ENCODE measurements around the gene OR8D2. TPM values are rescaled to one million over a fixed set of nuclear protein-coding genes. Genes with fewer than 3 reads are reported as not detected.

Gene OR8D2
- total RNA-seq, 4 donors from 2014 or later: not detected

DNA sequence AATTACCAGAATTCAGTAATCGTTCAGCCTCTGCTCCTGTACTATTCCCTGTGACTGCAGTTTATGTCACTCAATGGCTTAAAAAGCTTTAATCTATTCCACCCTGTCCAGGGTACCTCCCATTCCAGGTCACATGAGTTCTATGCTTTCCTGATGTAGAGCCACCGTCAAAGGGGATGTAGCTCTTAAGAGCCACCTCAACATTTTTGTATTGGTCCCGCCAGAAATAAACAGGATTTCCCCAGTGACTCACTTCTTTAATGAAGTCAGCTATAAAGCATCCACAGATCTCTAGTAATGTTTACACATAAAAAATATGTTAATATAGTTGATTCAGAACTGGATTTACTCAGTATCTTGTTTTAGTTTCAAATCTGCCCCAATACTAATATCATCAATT is 4.9 kb downstream of the OR8D2 start:
- no peak for DNase-seq
- intact Hi-C loops (cut with DNase I): no loop called here
- no peaks in the 10 kb centered on the region for H3K36me3 ChIP-seq
- no peaks in the 10 kb centered on the region for H3K27me3 ChIP-seq
- no peaks in the 10 kb centered on the region for H3K9me3 ChIP-seq
- 41 to 46% methylated on average over 3 of the region's 3 CpGs for WGBS, 2 donors
- H3K4me1 ChIP-seq: no peaks in the 10 kb centered on the region
- H3K27ac ChIP-seq: no peak overlapping the region
- no peak for TF ChIP-seq POLR2A (IDR thresholded peaks at IDR 0.05)
- TF ChIP-seq, protein P1, sequence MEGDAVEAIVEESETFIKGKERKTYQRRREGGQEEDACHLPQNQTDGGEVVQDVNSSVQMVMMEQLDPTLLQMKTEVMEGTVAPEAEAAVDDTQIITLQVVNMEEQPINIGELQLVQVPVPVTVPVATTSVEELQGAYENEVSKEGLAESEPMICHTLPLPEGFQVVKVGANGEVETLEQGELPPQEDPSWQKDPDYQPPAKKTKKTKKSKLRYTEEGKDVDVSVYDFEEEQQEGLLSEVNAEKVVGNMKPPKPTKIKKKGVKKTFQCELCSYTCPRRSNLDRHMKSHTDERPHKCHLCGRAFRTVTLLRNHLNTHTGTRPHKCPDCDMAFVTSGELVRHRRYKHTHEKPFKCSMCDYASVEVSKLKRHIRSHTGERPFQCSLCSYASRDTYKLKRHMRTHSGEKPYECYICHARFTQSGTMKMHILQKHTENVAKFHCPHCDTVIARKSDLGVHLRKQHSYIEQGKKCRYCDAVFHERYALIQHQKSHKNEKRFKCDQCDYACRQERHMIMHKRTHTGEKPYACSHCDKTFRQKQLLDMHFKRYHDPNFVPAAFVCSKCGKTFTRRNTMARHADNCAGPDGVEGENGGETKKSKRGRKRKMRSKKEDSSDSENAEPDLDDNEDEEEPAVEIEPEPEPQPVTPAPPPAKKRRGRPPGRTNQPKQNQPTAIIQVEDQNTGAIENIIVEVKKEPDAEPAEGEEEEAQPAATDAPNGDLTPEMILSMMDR (IDR thresholded peaks at IDR 0.05): no peak
- no peak overlapping the region for H3K4me3 ChIP-seq

DNA sequence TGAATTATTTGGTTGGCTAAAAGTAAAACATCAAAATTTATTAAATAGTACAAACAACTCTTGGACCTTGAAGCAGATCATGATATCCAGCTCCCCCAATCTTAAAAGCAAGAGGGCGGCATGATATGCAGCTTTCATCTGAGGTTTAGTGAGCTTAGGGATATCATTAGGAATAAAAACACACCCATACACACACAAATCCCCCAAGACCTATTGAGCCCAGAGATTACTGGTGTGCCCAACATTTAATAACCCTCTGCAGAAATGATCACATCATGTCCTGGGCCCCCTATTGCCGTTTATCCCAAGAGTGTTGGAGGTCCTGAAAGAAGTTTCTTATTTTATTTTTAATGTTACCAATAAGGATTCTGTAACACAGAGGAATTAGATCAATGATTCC is 6.1 kb downstream of the OR8D2 start, which contains the start of gene OR8D1:
Gene OR8D1, minus strand, starts transcription at position 101 of the 400 bp plus-strand sequence. CDS start 3,183 bp downstream, outside the sequence.
- 82 to 85% methylated on average over 2 of the region's 2 CpGs for whole genome bisulfite sequencing, 2 donors
- TF ChIP-seq, protein P1 (IDR thresholded peaks at IDR 0.05): no peak
- no peak for TF ChIP-seq POLR2A (IDR thresholded peaks at IDR 0.05)
- Histone ChIP-seq H3K27me3 (no peaks in the 10 kb centered on the region), H3K4me3 (no peak within 1 kb of the TSS), H3K36me3 (no peaks in the 10 kb centered on the region), H3K27ac (no peak within 1 kb of the TSS), H3K4me1 (no peaks in the 10 kb centered on the region), H3K9me3 (no peaks in the 10 kb centered on the region)
- intact Hi-C loops (cut with DNase I): no loop called here
- DNase-seq: no peak

DNA sequence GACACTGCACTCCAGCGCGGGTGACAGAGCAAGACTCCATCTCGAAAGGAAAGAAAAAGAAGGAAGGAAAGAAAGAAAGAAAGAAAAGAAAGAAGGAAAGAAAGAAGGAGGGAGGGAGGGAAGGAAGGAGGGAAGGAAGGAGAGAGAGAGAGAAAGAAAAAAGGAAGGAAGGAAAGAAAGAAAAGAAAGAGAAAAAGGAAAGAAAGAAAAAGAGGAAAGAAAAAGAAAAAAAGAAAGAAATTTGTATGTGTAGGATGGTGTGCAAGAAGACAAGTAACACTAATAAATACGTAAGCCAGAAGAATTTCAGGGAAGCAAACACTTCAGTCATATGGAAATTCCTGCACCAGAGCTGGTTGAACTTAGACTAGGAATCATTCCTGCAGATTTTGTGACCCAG is 6.9 kb downstream of the OR8D2 start:
- WGBS, 2 donors: 78 to 85% methylated on average over 4 of the region's 4 CpGs
- Histone ChIP-seq H3K4me3 (no peak overlapping the region), H3K36me3 (no peaks in the 10 kb centered on the region), H3K9me3 (no peaks in the 10 kb centered on the region), H3K4me1 (no peaks in the 10 kb centered on the region), H3K27ac (no peak overlapping the region), H3K27me3 (no peaks in the 10 kb centered on the region)
- TF ChIP-seq POLR2A (IDR thresholded peaks at IDR 0.05): no peak
- TF ChIP-seq, protein P1 (IDR thresholded peaks at IDR 0.05): no peak
- intact Hi-C loops (cut with DNase I): no loop called here
- no peak for DNase-seq

DNA sequence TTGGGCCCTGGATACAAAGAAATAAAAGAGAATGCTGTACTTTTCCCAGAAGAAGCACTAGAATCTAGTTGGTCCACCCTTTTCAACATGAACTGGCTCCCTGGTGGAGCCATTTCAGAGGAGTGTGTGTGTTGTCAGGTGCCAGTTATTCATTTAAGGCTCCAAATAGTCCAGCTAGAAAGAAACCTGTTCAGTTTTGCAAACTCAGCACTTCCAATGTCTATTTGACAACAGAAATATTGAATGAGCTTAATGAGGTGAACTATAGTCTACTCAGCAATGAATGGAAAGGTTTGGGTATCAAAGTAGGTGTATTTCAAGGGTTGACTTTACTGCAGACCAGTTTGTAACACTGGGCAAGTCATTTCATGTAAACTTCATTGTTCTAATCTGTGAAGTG is 8.3 kb downstream of the OR8D2 start:
- no peak overlapping the region for H3K4me3 ChIP-seq
- intact Hi-C loops (cut with DNase I): no loop called here
- H3K27me3 ChIP-seq: no peaks in the 10 kb centered on the region
- DNase-seq: no peak
- H3K9me3 ChIP-seq: no peaks in the 10 kb centered on the region
- no peak for TF ChIP-seq POLR2A (IDR thresholded peaks at IDR 0.05)
- TF ChIP-seq, protein P1 (IDR thresholded peaks at IDR 0.05): no peak
- H3K4me1 ChIP-seq: no peaks in the 10 kb centered on the region
- H3K27ac ChIP-seq: no peak overlapping the region
- H3K36me3 ChIP-seq: no peaks in the 10 kb centered on the region

DNA sequence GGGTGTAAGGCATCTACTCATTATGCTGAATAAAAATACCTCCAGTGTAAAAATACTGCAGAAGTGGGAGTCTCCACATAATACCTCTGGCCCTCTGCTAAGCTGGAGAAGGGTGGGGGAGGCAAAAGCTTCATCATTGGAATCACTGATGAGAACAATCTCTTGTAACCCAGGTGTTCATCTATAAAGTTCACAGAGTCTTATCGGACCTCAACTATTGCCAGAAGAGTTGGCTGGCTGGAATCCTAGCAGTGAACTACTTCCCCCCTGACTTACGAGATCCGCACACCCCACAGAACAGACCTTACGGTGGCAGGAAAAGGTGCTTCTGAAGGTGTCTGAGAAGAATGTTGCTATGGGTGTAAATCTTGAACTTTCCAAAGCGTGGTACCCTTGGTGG is 8.7 kb downstream of the OR8D2 start:
- intact Hi-C loops (cut with DNase I): no loop called here
- TF ChIP-seq POLR2A (IDR thresholded peaks at IDR 0.05): no peak
- TF ChIP-seq, protein P1 (IDR thresholded peaks at IDR 0.05): no peak
- Histone ChIP-seq H3K9me3 (no peaks in the 10 kb centered on the region), H3K4me3 (no peak overlapping the region), H3K27ac (no peak overlapping the region), H3K36me3 (no peaks in the 10 kb centered on the region), H3K27me3 (no peaks in the 10 kb centered on the region), H3K4me1 (no peaks in the 10 kb centered on the region)
- DNase-seq: no peak
- 79 to 92% methylated on average over 2 to 5 of the region's 5 CpGs for WGBS, 2 donors
